Measurements from ENCODE around the gene NRG4. TPM values are rescaled to one million over a fixed set of nuclear protein-coding genes. Genes with fewer than 3 reads are reported as not detected.

The NRG4 gene
- total RNA-seq, 1 experiment from 2014 or later, result 0.55 TPM

GRCh38 chr15:75961331-75961730, 50.9 kb downstream of the NRG4 start:
- CTCF ChIA-PET, result interaction anchor here (2.3 kb wide), 1 partner anchor 178 kb away, joined by 6 read pairs; no protein-coding TSS in a partner anchor
- ATAC-seq (no peak), DNase-seq (ENCODE audit: low spot score) (no peak)
- H3K4me3 Mint-ChIP-seq, result no peak overlapping the region
- H3K9me3 Mint-ChIP-seq, result peaks cover 3% of the 10 kb centered on the region
- peaks cover 10% of the 10 kb centered on the region for H3K4me1 Mint-ChIP-seq
- POLR2A ChIA-PET, result no interaction called here
- no peak overlapping the region for H3K27ac Mint-ChIP-seq
- no peak for TF ChIP-seq ZNF263 (CRISPR knock-in tag; IDR thresholded peaks at IDR 0.05; ENCODE audit: low read depth)
- TF ChIP-seq GABPB1 (CRISPR knock-in tag; IDR thresholded peaks at IDR 0.05), result 0 out of 2 replicates have a peak, but pooled peaks have one; percentile 19
- H3K36me3 Mint-ChIP-seq, result no peaks in the 10 kb centered on the region
- no peaks in the 10 kb centered on the region for H3K27me3 Mint-ChIP-seq (ENCODE audit: low read depth)

DNA sequence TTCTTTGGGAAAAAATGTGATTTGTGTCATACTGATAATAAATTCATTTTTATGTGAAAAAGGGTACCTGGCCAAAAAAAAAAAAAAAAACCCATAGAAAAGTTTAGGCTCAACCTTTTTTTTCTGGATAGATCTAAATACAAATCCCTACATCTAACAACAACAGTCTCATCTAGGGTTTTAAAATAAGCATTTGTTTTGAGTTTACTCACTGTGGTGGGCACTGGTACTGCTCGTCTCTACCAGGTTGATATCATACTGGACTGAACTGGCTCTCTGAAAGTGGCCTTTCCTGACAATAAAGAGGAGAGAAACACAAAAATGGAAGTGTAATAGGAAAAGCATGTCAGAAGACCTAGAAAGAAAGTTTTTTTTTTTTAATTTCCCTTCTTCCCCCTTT, 56.5 kb downstream of the NRG4 start:
- Mint-ChIP-seq H3K4me1 (no peaks in the 10 kb centered on the region), H3K9me3 (no peaks in the 10 kb centered on the region), H3K27me3 (ENCODE audit: low read depth) (no peaks in the 10 kb centered on the region), H3K4me3 (no peak overlapping the region), H3K36me3 (no peaks in the 10 kb centered on the region), H3K27ac (no peak overlapping the region)
- ATAC-seq, result no peak
- TF ChIP-seq CBFB (CRISPR knock-in tag; IDR thresholded peaks at IDR 0.05; ENCODE audit: low read depth) (no peak), MYBL2 (CRISPR knock-in tag; IDR thresholded peaks at IDR 0.05) (no peak), JUN (CRISPR knock-in tag; IDR thresholded peaks at IDR 0.05) (no peak), NFE2L1 (CRISPR knock-in tag; IDR thresholded peaks at IDR 0.05) (no peak), ZNF396 (CRISPR knock-in tag; IDR thresholded peaks at IDR 0.05; ENCODE audit: borderline replicate concordance) (no peak)
- TF ChIP-seq, protein P1, sequence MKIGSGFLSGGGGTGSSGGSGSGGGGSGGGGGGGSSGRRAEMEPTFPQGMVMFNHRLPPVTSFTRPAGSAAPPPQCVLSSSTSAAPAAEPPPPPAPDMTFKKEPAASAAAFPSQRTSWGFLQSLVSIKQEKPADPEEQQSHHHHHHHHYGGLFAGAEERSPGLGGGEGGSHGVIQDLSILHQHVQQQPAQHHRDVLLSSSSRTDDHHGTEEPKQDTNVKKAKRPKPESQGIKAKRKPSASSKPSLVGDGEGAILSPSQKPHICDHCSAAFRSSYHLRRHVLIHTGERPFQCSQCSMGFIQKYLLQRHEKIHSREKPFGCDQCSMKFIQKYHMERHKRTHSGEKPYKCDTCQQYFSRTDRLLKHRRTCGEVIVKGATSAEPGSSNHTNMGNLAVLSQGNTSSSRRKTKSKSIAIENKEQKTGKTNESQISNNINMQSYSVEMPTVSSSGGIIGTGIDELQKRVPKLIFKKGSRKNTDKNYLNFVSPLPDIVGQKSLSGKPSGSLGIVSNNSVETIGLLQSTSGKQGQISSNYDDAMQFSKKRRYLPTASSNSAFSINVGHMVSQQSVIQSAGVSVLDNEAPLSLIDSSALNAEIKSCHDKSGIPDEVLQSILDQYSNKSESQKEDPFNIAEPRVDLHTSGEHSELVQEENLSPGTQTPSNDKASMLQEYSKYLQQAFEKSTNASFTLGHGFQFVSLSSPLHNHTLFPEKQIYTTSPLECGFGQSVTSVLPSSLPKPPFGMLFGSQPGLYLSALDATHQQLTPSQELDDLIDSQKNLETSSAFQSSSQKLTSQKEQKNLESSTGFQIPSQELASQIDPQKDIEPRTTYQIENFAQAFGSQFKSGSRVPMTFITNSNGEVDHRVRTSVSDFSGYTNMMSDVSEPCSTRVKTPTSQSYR (CRISPR knock-in tag; IDR thresholded peaks at IDR 0.05), result no peak
- DNase-seq (ENCODE audit: low spot score), result no peak
- ChIA-PET CTCF (interaction anchor here (0.5 to 2.1 kb wide), 3 partner anchors 10 to 184 kb away, joined by 3 to 10 read pairs (median 8); no protein-coding TSS in a partner anchor), POLR2A (no interaction called here)

GRCh38 chr15:75952525-75952924, 59.7 kb downstream of the NRG4 start:
- H3K9me3 Mint-ChIP-seq, result no peaks in the 10 kb centered on the region
- H3K4me3 Mint-ChIP-seq, result no peak overlapping the region
- ChIA-PET CTCF (no interaction called here), POLR2A (no interaction called here)
- H3K27me3 Mint-ChIP-seq (ENCODE audit: low read depth), result no peaks in the 10 kb centered on the region
- H3K27ac Mint-ChIP-seq, result no peak overlapping the region
- no peaks in the 10 kb centered on the region for H3K36me3 Mint-ChIP-seq
- ATAC-seq, result no peak
- H3K4me1 Mint-ChIP-seq, result no peaks in the 10 kb centered on the region
- DNase-seq (ENCODE audit: low spot score), result no peak
- TF ChIP-seq SP1 (CRISPR knock-in tag; conservative IDR thresholded peaks at IDR 0.05) (no peak), PRRX2 (CRISPR knock-in tag; IDR thresholded peaks at IDR 0.05) (no peak), ELF4 (CRISPR knock-in tag; IDR thresholded peaks at IDR 0.05; ENCODE audit: low read depth) (no peak), JUN (CRISPR knock-in tag; IDR thresholded peaks at IDR 0.05) (no peak), FOXJ3 (CRISPR knock-in tag; IDR thresholded peaks at IDR 0.05; ENCODE audit: borderline replicate concordance) (no peak), USF1 (CRISPR knock-in tag; IDR thresholded peaks at IDR 0.05) (no peak), STAT6 (CRISPR knock-in tag; conservative IDR thresholded peaks at IDR 0.05; ENCODE audit: low read depth) (no peak), JAZF1 (CRISPR knock-in tag; IDR thresholded peaks at IDR 0.05) (no peak), ZNF396 (CRISPR knock-in tag; IDR thresholded peaks at IDR 0.05; ENCODE audit: borderline replicate concordance) (no peak), ZNF317 (CRISPR knock-in tag; IDR thresholded peaks at IDR 0.05; ENCODE audit: borderline replicate concordance, low read depth) (no peak)
- TF ChIP-seq, protein P2, sequence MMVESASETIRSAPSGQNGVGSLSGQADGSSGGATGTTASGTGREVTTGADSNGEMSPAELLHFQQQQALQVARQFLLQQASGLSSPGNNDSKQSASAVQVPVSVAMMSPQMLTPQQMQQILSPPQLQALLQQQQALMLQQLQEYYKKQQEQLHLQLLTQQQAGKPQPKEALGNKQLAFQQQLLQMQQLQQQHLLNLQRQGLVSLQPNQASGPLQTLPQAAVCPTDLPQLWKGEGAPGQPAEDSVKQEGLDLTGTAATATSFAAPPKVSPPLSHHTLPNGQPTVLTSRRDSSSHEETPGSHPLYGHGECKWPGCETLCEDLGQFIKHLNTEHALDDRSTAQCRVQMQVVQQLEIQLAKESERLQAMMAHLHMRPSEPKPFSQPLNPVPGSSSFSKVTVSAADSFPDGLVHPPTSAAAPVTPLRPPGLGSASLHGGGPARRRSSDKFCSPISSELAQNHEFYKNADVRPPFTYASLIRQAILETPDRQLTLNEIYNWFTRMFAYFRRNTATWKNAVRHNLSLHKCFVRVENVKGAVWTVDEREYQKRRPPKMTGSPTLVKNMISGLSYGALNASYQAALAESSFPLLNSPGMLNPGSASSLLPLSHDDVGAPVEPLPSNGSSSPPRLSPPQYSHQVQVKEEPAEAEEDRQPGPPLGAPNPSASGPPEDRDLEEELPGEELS (CRISPR knock-in tag; IDR thresholded peaks at IDR 0.05), result no peak
- TF ChIP-seq, protein P3, sequence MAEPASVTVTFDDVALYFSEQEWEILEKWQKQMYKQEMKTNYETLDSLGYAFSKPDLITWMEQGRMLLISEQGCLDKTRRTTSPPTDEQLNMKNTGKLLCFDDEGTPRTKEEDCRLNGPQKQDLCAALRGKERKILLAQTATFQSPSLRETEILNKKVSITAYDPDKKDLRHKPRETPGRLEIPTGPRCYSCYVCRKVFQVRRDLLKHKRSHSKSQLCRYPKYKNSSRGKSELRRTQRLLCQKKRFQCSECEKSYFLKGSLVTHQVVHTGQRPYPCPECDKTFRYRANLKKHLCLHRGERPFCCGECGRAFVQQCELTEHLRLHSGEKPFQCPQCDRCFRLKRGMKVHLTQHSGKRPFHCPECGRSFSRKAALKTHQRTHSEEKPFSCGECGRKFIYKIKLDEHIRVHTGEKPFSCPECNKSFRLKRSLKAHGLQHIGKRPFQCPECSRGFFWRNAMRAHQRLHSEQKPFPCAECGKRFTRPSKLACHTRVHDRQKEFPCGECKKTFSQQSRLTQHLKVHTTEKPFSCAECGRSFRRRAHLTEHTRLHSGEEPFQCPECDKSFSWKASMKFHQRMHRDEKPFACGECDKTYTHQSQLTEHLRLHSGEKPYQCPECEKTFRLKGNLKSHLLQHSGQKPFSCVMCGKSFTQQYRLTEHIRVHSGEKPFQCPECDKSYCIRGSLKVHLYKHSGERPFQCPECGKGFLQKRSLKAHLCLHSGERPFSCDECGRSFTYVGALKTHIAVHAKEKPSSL (CRISPR knock-in tag; conservative IDR thresholded peaks at IDR 0.05), result no peak
